GM12875 (cell line): ENCODE data around the gene PRKCA.

Experiments
- H3K4me3 ChIP-seq: one replicate; pipeline ENCODE4 v1.5.1; 2011; ENCODE audit warnings: low read depth, low read length, control low read depth
- TF ChIP-seq, protein P1 (sequence below): IDR thresholded peaks from 2 replicates; pipeline ENCODE4 v1.5.1; 2011; ENCODE audit warnings: low read depth, mild to moderate bottlenecking, control low read depth, inconsistent platforms, low read length, moderate library complexity, borderline replicate concordance; ENCODE audit not compliant: insufficient read depth

PRKCA gene

DNA sequence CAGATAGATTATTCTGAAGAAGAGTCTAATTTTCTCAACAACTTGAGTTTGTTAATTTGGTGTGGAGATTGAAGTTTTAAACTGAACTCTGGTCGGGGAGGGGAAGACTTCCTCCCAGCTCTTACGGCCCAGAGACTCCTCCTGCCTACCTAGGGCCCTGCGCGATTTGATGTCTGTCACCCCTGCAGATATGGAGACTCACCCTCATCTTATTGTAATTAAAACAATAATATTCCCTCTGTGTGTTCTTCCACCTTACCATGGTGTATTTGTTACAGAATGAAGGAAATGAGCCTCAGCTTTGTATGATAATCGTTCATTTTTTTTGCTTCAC, 348.1 kb downstream of the PRKCA start:
- H3K4me3 ChIP-seq = no peak overlapping the region
- TF ChIP-seq, protein P1, sequence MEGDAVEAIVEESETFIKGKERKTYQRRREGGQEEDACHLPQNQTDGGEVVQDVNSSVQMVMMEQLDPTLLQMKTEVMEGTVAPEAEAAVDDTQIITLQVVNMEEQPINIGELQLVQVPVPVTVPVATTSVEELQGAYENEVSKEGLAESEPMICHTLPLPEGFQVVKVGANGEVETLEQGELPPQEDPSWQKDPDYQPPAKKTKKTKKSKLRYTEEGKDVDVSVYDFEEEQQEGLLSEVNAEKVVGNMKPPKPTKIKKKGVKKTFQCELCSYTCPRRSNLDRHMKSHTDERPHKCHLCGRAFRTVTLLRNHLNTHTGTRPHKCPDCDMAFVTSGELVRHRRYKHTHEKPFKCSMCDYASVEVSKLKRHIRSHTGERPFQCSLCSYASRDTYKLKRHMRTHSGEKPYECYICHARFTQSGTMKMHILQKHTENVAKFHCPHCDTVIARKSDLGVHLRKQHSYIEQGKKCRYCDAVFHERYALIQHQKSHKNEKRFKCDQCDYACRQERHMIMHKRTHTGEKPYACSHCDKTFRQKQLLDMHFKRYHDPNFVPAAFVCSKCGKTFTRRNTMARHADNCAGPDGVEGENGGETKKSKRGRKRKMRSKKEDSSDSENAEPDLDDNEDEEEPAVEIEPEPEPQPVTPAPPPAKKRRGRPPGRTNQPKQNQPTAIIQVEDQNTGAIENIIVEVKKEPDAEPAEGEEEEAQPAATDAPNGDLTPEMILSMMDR = no peak

DNA sequence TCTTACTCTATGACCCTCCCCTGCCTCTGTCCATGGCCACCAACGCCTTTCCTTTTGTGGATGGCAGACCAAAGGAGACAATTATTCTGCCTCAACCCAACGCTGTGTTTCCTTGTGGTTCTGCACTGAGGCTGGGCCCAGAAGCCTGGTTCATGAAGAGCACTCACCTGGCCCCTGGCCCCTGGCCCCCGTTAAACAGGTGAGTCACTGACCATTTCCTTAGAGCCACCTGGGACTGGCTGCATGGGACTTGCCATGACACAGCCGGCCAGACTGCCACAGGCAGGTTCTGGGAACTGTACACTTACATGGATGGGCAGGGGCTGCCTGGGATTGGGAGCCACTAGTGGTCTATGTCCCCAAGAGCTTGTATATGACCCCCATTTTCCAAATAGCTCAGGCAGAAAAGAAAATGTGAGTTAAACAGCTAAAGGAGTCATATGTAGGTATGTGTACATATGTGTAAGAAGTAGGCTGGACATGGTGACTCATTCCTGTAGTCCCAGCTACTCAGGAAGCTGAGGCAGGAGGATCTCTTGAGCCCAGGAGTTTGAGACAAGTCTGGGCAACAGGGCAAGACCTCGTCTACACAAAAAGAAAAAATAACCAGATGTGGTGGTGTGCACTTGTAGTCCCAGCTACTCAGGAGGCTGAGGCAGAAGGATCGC, 350.6 kb downstream of the PRKCA start:
- TF ChIP-seq, protein P1 = no peak
- H3K4me3 ChIP-seq = no peak overlapping the region

DNA sequence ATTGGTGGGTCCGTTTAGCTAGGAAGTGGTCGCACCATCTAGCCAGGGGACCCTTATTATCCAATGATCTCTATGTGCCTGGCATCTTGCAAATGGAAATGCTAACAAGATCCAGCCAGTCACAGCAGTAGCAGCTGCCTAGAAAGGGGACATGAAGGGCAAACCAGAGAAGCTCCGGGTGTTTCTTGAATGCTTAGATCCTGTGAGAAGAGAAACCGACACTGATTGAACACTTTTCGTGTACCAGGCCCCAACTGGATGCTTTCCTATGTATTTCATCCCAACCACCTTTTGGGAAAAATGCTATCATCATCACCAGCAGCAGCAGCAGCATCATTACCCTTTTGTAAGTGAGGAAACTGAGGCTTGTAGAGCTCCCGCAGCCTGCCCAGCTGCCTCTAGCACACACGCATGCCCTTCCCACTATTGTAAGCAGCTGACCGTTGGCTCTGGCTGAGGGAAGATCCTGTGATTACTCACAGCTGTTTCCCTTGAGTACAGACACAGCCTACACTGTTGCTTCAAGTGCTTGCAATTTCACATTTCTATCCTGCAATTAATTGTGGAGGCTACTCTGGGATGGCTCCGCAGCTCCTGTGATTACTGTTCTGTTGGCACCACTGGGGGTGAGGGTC, 351.8 kb downstream of the PRKCA start:
- H3K4me3 ChIP-seq = no peak overlapping the region
- TF ChIP-seq, protein P1 = no peak

DNA sequence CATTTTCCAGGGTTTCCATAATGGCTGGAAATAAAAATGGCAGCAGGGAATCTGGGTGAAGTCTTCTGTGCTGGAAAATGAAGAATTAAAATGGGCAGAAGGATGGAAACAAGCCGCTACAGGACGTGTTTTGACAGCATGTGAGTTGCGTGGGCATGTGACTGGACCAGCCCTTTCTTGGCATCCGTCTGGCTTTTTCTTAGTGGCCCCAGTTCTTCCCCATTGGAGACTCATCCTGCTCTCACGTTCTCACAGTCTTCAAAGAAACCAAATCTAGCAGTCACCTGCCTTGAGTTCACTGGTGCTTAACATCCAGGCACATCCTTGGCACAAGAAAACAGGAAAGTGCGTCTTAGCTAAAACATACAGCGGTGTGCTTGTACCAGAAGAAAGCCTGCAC, 352.4 kb downstream of the PRKCA start:
- H3K4me3 ChIP-seq = no peak overlapping the region
- TF ChIP-seq, protein P1 = no peak

DNA sequence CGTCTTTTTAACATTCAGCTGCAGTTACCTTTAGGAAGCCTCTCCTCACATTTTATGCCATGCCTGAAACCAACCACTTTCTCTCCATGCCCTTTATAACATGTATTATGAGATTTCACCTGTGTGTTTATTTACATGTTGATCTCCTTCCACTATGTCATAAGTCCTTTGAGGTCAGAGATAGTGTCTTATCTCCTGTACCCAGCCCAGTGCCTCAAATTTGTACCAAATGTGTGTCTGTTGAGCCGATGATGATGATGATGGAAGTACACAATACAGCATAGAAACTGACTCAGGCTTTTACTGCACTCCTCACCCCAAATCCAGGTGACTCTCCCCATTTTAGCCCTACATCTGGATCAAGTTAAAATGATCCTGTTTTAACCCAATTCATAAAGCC, 353.0 kb downstream of the PRKCA start:
- H3K4me3 ChIP-seq = no peak overlapping the region
- TF ChIP-seq, protein P1 = no peak

DNA sequence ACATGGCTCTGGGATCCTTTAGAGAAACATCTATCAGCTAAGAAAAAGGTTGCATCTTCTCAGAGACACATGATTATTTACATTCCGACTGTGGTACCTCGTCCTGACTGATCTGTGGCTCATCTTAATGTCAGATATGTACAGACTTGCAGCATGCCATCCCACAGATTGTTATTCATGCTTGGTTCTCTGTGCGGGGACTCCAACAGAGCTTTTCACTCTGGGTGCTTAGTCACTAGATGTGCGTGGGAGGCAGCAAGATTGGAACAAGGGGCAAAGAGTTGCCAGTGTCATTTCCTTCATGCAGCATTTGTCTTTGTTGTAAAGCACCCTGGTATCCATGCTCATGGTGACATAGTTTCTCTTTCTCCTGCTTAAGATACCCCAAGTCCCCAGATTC, 353.4 kb downstream of the PRKCA start:
- TF ChIP-seq, protein P1 = no peak
- H3K4me3 ChIP-seq = no peak overlapping the region
